Left ventricle myocardium inferior (tissue), 1 donor: ENCODE data around the gene TTLL5. TPM values are rescaled to one million over a fixed set of nuclear protein-coding genes. Genes with fewer than 3 reads are reported as not detected.

Source experiments
- DNase-seq: peaks from one replicate; pipeline ENCODE4 v3.0.0-alpha.2; 2020
- H3K27ac ChIP-seq: fragments of 200-600 bp; replicated peaks from 2 replicates; pipeline ENCODE4 v1.8.0; 2021
- H3K27me3 ChIP-seq: fragments of 200-600 bp; 2 replicates; pipeline ENCODE4 v1.8.0; 2021; ENCODE audit warnings: low read depth
- H3K36me3 ChIP-seq: fragments of 200-600 bp; 2 replicates; pipeline ENCODE4 v1.8.0; 2021
- H3K4me1 ChIP-seq: fragments of 200-600 bp; 2 replicates; pipeline ENCODE4 v1.8.0; 2021
- H3K4me3 ChIP-seq: fragments of 200-600 bp; 2 replicates; pipeline ENCODE4 v1.8.0; 2021; ENCODE audit warnings: mild to moderate bottlenecking, moderate library complexity
- H3K9me3 ChIP-seq: fragments of 200-600 bp; replicated peaks from 2 replicates; pipeline ENCODE4 v1.8.0; 2021
- intact Hi-C: fragments of 100-400 bp; cut with micrococcal nuclease; formaldehyde crosslinking; loops from one replicate; pipeline ENCODE4 v1.11.0; 2022
- total RNA-seq: library from RNA; stranded (reverse); fragmentation: NEBNext Ultra II Directional; extraction: Animal tissue kit (Norgen Biotek cat#: 25700); gene quantifications from one replicate; pipeline ENCODE4 v1.2.1, GENCODE V29; 2021
- TF ChIP-seq, protein P1 (sequence below): fragments of 200-600 bp; IDR thresholded peaks from 2 replicates; pipeline ENCODE4 v1.8.0; 2021; ENCODE audit warnings: antibody characterized with exemption, mild to moderate bottlenecking, borderline replicate concordance
- donor health status: DM: no; HTN: yes; CAD: no; lungs with severe emphysema.

Gene TTLL5
- total RNA-seq, 1 donor from 2014 or later = 16.3 TPM

- H3K36me3 ChIP-seq = peaks cover 10% of the 10 kb centered on the region
- H3K27me3 ChIP-seq = no peaks in the 10 kb centered on the region
- H3K4me1 ChIP-seq = no peaks in the 10 kb centered on the region
- no peak overlapping the region for H3K4me3 ChIP-seq
- TF ChIP-seq, protein P1, sequence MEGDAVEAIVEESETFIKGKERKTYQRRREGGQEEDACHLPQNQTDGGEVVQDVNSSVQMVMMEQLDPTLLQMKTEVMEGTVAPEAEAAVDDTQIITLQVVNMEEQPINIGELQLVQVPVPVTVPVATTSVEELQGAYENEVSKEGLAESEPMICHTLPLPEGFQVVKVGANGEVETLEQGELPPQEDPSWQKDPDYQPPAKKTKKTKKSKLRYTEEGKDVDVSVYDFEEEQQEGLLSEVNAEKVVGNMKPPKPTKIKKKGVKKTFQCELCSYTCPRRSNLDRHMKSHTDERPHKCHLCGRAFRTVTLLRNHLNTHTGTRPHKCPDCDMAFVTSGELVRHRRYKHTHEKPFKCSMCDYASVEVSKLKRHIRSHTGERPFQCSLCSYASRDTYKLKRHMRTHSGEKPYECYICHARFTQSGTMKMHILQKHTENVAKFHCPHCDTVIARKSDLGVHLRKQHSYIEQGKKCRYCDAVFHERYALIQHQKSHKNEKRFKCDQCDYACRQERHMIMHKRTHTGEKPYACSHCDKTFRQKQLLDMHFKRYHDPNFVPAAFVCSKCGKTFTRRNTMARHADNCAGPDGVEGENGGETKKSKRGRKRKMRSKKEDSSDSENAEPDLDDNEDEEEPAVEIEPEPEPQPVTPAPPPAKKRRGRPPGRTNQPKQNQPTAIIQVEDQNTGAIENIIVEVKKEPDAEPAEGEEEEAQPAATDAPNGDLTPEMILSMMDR = no peak
- no peak for DNase-seq
- intact Hi-C loops = no loop called here
- H3K9me3 ChIP-seq = no peaks in the 10 kb centered on the region
- no peak overlapping the region for H3K27ac ChIP-seq
Measured at GRCh38 chr14:75886636-75887348, 225.7 kb downstream of the TTLL5 start.

GRCh38 chr14:75888945-75889344, 227.9 kb downstream of the TTLL5 start:
- H3K36me3 ChIP-seq = no peaks in the 10 kb centered on the region
- no peaks in the 10 kb centered on the region for H3K27me3 ChIP-seq
- H3K27ac ChIP-seq = peak overlapping the region; percentile 25
- H3K4me3 ChIP-seq = no peak overlapping the region
- intact Hi-C loops = no loop called here
- H3K4me1 ChIP-seq = no peaks in the 10 kb centered on the region
- H3K9me3 ChIP-seq = no peaks in the 10 kb centered on the region
- TF ChIP-seq, protein P1 = no peak
- no peak for DNase-seq

DNA sequence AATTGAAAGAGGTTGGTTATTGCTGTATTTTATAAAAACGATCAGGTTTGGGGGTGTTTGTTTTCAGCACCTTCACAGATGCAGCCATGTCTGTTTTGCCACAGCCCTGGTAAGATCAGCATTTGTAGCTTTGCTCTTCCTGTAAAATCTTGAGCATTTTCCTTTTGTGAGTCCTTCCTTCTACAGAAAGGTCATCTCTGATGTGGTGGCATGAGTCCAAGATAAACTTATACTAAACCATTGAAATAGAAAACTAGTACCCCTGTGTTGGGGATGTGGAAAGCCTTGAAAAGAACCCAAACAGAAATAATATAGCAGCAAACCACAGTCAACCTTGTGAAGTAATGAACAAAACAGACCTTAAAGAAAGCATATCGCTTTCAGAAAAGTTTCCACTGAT, 235.3 kb downstream of the TTLL5 start:
- Histone ChIP-seq H3K36me3 (no peaks in the 10 kb centered on the region), H3K4me3 (no peak overlapping the region), H3K27me3 (no peaks in the 10 kb centered on the region), H3K27ac (no peak overlapping the region), H3K4me1 (no peaks in the 10 kb centered on the region), H3K9me3 (no peaks in the 10 kb centered on the region)
- TF ChIP-seq, protein P1 = no peak
- intact Hi-C loops = no loop called here
- no peak for DNase-seq

GRCh38 chr14:75904311-75904710, 243.3 kb downstream of the TTLL5 start:
- no peaks in the 10 kb centered on the region for H3K9me3 ChIP-seq
- H3K27me3 ChIP-seq = no peaks in the 10 kb centered on the region
- no peak overlapping the region for H3K27ac ChIP-seq
- TF ChIP-seq, protein P1 = no peak
- DNase-seq = no peak
- intact Hi-C loops = no loop called here
- no peaks in the 10 kb centered on the region for H3K36me3 ChIP-seq
- H3K4me1 ChIP-seq = peaks cover 15% of the 10 kb centered on the region
- no peak overlapping the region for H3K4me3 ChIP-seq

- intact Hi-C loops = loop anchor here (5.0 kb wide), 1 partner anchor 77 kb away; the partner anchor contains the start of gene TGFB3
- Histone ChIP-seq H3K36me3 (no peaks in the 10 kb centered on the region), H3K27ac (peak overlapping the region; percentile 37), H3K4me1 (peaks cover 15% of the 10 kb centered on the region), H3K27me3 (no peaks in the 10 kb centered on the region), H3K9me3 (no peaks in the 10 kb centered on the region), H3K4me3 (no peak overlapping the region)
- peak; percentile 53 for DNase-seq
- TF ChIP-seq, protein P1 = no peak
Measured at GRCh38 chr14:75905147-75905904, 244.3 kb downstream of the TTLL5 start.
